Heart right ventricle (tissue), 16 donors: Measurements from ENCODE around the gene EEF1AKMT2. TPM values are rescaled to one million over a fixed set of nuclear protein-coding genes. Genes with fewer than 3 reads are reported as not detected.

Experiments
- ATAC-seq, 8 donors: fragments of 200-7000 bp; cut with Tn5 transposase; one replicate each; pipeline ENCODE4 v1.9.1; 2020; ENCODE audit warnings: mild to moderate bottlenecking in 8 of 8, moderate library complexity in 8 of 8, moderate number of reproducible peaks in 1 of 8
- DNase-seq, 2 donors: peaks; one replicate each; pipeline ENCODE4 v3.0.0-alpha.2; 2020
- H3K27ac ChIP-seq, 10 donors: fragments of 200-600 bp; sonication (generic) in 2 of 10; one replicate each; pipeline versions ENCODE4 v1.5.0 to v1.8.0; 2020 to 2022; ENCODE audit warnings: mild to moderate bottlenecking in 3 of 10
- H3K27me3 ChIP-seq, 7 donors: fragments of 200-600 bp; one replicate each; pipeline ENCODE4 v1.8.0; 2021 to 2022; ENCODE audit warnings: mild to moderate bottlenecking in 2 of 7
- H3K36me3 ChIP-seq, 9 donors: fragments of 200-600 bp; sonication (generic) in 1 of 9; one replicate each; pipeline versions ENCODE4 v1.5.0 to v1.8.0; 2020 to 2022; ENCODE audit warnings: mild to moderate bottlenecking in 2 of 9
- H3K4me1 ChIP-seq, 9 donors: fragments of 200-600 bp; sonication (generic) in 1 of 9; one replicate each; pipeline versions ENCODE4 v1.5.0 to v1.8.0; 2020 to 2022; ENCODE audit warnings: mild to moderate bottlenecking in 4 of 9
- H3K4me3 ChIP-seq, 10 donors: fragments of 200-600 bp; sonication (generic) in 2 of 10; one replicate each; pipeline versions ENCODE4 v1.5.0 to v1.8.0; 2020 to 2022; ENCODE audit warnings: mild to moderate bottlenecking in 7 of 10, moderate library complexity in 2 of 10
- H3K9me3 ChIP-seq, 11 donors: fragments of 200-600 bp in 10 of 11; sonication (generic) in 2 of 11; one replicate each; pipeline versions ENCODE4 v1.5.0 to v1.8.0; 2013 to 2022; ENCODE audit warnings: mild to moderate bottlenecking in 2 of 11, control low read depth in 1 of 11, moderate library complexity in 1 of 11
- CTCF ChIP-seq, 9 donors: fragments of 200-600 bp; sonication (generic) in 2 of 9; IDR thresholded peaks; one replicate each; pipeline versions ENCODE4 v1.5.0 to v1.8.0; 2021 to 2022; ENCODE audit warnings: antibody characterized with exemption in 9 of 9, mild to moderate bottlenecking in 5 of 9, moderate library complexity in 1 of 9
- WGBS, 2 donors: extraction: QIAGEN DNeasy Blood & Tissue Kit; methylation state at CpG; one replicate each; pipeline ENCODE4 v1.1.7; 2013; ENCODE audit warnings: inconsistent platforms in 1 of 2; 5-methylcytosine and 5-hydroxymethylcytosine counted together
- intact Hi-C, 10 donors: fragments of 100-400 bp; cut with DNase I; formaldehyde crosslinking; loops; one replicate each; pipeline versions ENCODE4 v1.11.1 to v1.14.2; 2022
- polyA plus RNA-seq, 2 donors: library from polyadenylated mRNA; stranded (reverse); fragments of 200-250 nt; gene quantifications; one replicate each; pipeline ENCODE4 v1.2.3, GENCODE V29; 2013
- total RNA-seq, 10 donors: library from RNA; stranded (reverse); fragmentation: NEBNext Ultra II Directional in 3 of 10; extraction: Animal tissue kit (Norgen Biotek cat#: 25700) in 3 of 10; gene quantifications; one replicate each; pipeline versions ENCODE4 v1.2.1 to v1.2.4, GENCODE V29; 2021 to 2023
- donor health status: Arrhythmogenic right ventricular cardiomyopathy.
- donor health status: ischemic (EF 13 %, LVEDD 7.1; RV severe dilation, severe dysfunction).
- donor health status: healthy with polysubstance abuse.
- donor health status: DM: no; HTN: yes; CAD: no.
- donor health status: DM: no; HTN: no; CAD: no.
- donor health status: ischemic (EF 25% LVEDD 6.9; RV normal size, moderate dysfunction).
- donor health status: ischemic (EF 25% LVEDD 5.7; RV mildly dilated, moderate dysfunction).
- donor health status: healthy.
- donor health status: DM: yes; HTN: yes; CAD: no.
- donor health status: Ischemic cardiomyopathy.
- donor health status: ischemic (EF 35%, LVEDD 5.7; RV mildly dilated, moderate dysfunction).
- donor health status: nonischemic (EF 11% LVEDD 7.7; RV severe dilation, severe dysfunction).
- donor health status: DM: yes; HTN: yes; CAD: no.
- donor health status: PGD.
- donor health status: ischemic (EF 29% LVEDD 5.4; RV normal size, mild dysfunction).
- donor health status: nonischemic (EF 23%, LVEDD 6.1; RV moderate dilation, normal function).

Gene EEF1AKMT2
- total and polyA plus RNA-seq, 12 donors: 7.4 to 18.8 (median 13.0) TPM

- peak overlapping the region; percentile 61 to 86 (median 79) for H3K4me3 ChIP-seq
- no peaks in the 10 kb centered on the region for H3K27me3 ChIP-seq
- H3K4me1 ChIP-seq: peaks cover 36 to 67% (median 66%) of the 10 kb centered on the region in 9 donors
- peak in 4 of 9 donors; percentile 21 to 33 (median 26) for TF ChIP-seq CTCF (IDR thresholded peaks at IDR 0.05)
- no peaks in the 10 kb centered on the region for H3K9me3 ChIP-seq
- intact Hi-C loops: loop anchor here in 8 of 10 donors (2.0 to 10.0 kb wide), 8 partner anchors 35 to 328 kb away; partner anchors contain the start of gene OAT (in 2 of the 8)
- DNase-seq (no peak), ATAC-seq (peak in 4 of 8 donors; percentile 7 to 38 (median 16))
- H3K27ac ChIP-seq: peak overlapping the region; percentile 72 to 86 (median 83)
- H3K36me3 ChIP-seq: peaks cover 0 to 12% (median 0%) of the 10 kb centered on the region in 9 donors
- 9 to 12% methylated on average over 42 of the region's 42 CpGs for WGBS, 2 donors
These were observed 49.1 kb downstream of the EEF1AKMT2 start for GRCh38 chr10:124742413-124743190.

- WGBS, 2 donors: 30 to 43% methylated on average over 9 of the region's 9 CpGs
- Histone ChIP-seq H3K27me3 (no peaks in the 10 kb centered on the region), H3K4me3 (peak overlapping the region in 9 of 10 donors; percentile 63 to 86 (median 80)), H3K36me3 (peaks cover 0 to 6% (median 0%) of the 10 kb centered on the region in 9 donors), H3K9me3 (no peaks in the 10 kb centered on the region), H3K4me1 (peaks cover 42 to 74% (median 73%) of the 10 kb centered on the region in 9 donors), H3K27ac (peak overlapping the region; percentile 72 to 86 (median 83))
- no peak for DNase-seq
- no peak for TF ChIP-seq CTCF (IDR thresholded peaks at IDR 0.05)
- intact Hi-C loops: loop anchor here in 8 of 10 donors (1.0 to 10.0 kb wide), 14 partner anchors 21 to 327 kb away; partner anchors contain the start of gene OAT (in 2 of the 8)
- ATAC-seq: peak in 2 of 8 donors; percentile 20 to 22
These were observed 49.7 kb downstream of the EEF1AKMT2 start for GRCh38 chr10:124741922-124742412.

- peak overlapping the region in 8 of 10 donors; percentile 0 to 86 (median 76) for H3K4me3 ChIP-seq
- peak overlapping the region; percentile 72 to 86 (median 83) for H3K27ac ChIP-seq
- intact Hi-C loops: loop anchor here in 8 of 10 donors (1.0 to 10.0 kb wide), 13 partner anchors 21 to 327 kb away; partner anchors contain the start of gene OAT (in 2 of the 8)
- H3K36me3 ChIP-seq: peaks cover 0 to under 1% (median 0%) of the 10 kb centered on the region in 9 donors
- DNase-seq (peak; percentile 81 to 90), ATAC-seq (peak; percentile 55 to 86 (median 76))
- WGBS, 2 donors: 20 to 25% methylated on average over 13 of the region's 13 CpGs
- TF ChIP-seq CTCF (IDR thresholded peaks at IDR 0.05): peak; percentile 73 to 92 (median 89)
- H3K9me3 ChIP-seq: no peaks in the 10 kb centered on the region
- no peaks in the 10 kb centered on the region for H3K27me3 ChIP-seq
- peaks cover 48 to 79% (median 78%) of the 10 kb centered on the region in 9 donors for H3K4me1 ChIP-seq
These were observed 50.3 kb downstream of the EEF1AKMT2 start for GRCh38 chr10:124741281-124741921.
